Nephron progenitor cell (in vitro differentiated cells): ENCODE measurements around the gene HEMK1.

Experiments used
- DNase-seq: peaks from one replicate; pipeline ENCODE4 v3.0.0; 2021
- H3K27ac Mint-ChIP-seq: 2 replicates; pipeline ENCODE4 v1.8.0; 2021; ENCODE audit warnings: mild to moderate bottlenecking, moderate library complexity, mixed read lengths
- H3K27me3 Mint-ChIP-seq: 2 replicates; pipeline ENCODE4 v1.8.0; 2021; ENCODE audit warnings: mild to moderate bottlenecking, low read depth, mixed read lengths; ENCODE audit not compliant: poor library complexity
- H3K36me3 Mint-ChIP-seq: 2 replicates; pipeline ENCODE4 v1.8.0; 2021; ENCODE audit warnings: low read depth, mixed read lengths
- H3K4me1 Mint-ChIP-seq: 2 replicates; pipeline ENCODE4 v1.8.0; 2021; ENCODE audit warnings: mixed read lengths
- H3K4me3 Mint-ChIP-seq: 2 replicates; pipeline ENCODE4 v1.8.0; 2021; ENCODE audit warnings: mild to moderate bottlenecking, moderate library complexity, mixed read lengths
- H3K9me3 Mint-ChIP-seq: 2 replicates; pipeline ENCODE4 v1.8.0; 2021; ENCODE audit warnings: mild to moderate bottlenecking, moderate library complexity, mixed read lengths
- TF ChIP-seq, protein P1 (sequence below): fragments of 200-600 bp; sonication (generic); IDR thresholded peaks from 2 replicates; pipeline ENCODE4 v1.5.0; 2021; ENCODE audit warnings: antibody characterized with exemption

The HEMK1 gene

DNA sequence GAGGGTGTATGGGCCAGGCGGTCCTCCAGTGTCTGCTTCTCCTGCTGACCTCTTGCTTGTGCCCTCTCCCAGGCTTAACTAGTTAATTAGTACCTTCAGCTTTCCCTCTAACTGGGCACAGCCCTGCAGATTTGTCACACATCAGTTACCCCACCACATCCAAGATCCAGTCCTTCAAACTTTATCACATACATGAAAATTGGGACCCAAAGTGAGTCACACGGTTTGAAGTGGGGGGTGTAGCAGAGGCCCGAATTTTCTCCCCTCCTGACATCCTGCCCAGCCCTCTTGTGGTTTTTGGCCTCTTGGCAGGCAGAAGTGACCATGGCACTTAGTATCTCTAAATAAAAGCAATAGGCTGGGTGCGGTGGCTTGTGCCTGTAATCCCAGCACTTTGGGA is 51.5 kb downstream of the HEMK1 start:
- TF ChIP-seq, protein P1, sequence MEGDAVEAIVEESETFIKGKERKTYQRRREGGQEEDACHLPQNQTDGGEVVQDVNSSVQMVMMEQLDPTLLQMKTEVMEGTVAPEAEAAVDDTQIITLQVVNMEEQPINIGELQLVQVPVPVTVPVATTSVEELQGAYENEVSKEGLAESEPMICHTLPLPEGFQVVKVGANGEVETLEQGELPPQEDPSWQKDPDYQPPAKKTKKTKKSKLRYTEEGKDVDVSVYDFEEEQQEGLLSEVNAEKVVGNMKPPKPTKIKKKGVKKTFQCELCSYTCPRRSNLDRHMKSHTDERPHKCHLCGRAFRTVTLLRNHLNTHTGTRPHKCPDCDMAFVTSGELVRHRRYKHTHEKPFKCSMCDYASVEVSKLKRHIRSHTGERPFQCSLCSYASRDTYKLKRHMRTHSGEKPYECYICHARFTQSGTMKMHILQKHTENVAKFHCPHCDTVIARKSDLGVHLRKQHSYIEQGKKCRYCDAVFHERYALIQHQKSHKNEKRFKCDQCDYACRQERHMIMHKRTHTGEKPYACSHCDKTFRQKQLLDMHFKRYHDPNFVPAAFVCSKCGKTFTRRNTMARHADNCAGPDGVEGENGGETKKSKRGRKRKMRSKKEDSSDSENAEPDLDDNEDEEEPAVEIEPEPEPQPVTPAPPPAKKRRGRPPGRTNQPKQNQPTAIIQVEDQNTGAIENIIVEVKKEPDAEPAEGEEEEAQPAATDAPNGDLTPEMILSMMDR: no peak
- no peak overlapping the region for H3K4me3 Mint-ChIP-seq

DNA sequence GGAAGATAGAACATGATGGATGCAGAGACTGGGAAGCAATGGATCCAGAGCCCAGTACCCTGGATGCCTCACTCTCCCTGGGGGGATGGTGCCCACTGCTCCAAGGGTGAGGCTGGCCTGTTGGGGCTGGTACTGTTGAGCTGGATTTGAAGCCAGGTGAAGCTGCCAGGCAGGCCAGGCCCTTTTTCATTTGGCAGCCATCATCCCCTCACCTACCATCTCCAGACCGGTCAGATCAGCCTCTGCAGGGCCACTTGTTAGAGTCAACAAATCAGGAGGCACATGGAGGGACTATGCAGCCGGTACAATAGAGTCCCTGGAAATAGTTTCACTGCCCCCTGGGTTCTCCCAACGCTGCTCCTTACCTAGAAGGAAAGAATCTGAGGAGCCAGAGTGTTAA is 53.6 kb downstream of the HEMK1 start:
- no peak overlapping the region for H3K27ac Mint-ChIP-seq
- no peaks in the 10 kb centered on the region for H3K36me3 Mint-ChIP-seq
- H3K4me3 Mint-ChIP-seq: no peak overlapping the region
- TF ChIP-seq, protein P1: no peak
- H3K27me3 Mint-ChIP-seq: peaks cover 9% of the 10 kb centered on the region
- no peak for DNase-seq
- H3K9me3 Mint-ChIP-seq: no peaks in the 10 kb centered on the region
- peaks cover 29% of the 10 kb centered on the region for H3K4me1 Mint-ChIP-seq

More for the DNA sequence above, 51.5 kb downstream of the HEMK1 start:
- H3K36me3 Mint-ChIP-seq: no peaks in the 10 kb centered on the region
- peaks cover 6% of the 10 kb centered on the region for H3K27me3 Mint-ChIP-seq
- H3K9me3 Mint-ChIP-seq: no peaks in the 10 kb centered on the region
- H3K27ac Mint-ChIP-seq: no peak overlapping the region
- DNase-seq: no peak
- peaks cover 28% of the 10 kb centered on the region for H3K4me1 Mint-ChIP-seq

DNA sequence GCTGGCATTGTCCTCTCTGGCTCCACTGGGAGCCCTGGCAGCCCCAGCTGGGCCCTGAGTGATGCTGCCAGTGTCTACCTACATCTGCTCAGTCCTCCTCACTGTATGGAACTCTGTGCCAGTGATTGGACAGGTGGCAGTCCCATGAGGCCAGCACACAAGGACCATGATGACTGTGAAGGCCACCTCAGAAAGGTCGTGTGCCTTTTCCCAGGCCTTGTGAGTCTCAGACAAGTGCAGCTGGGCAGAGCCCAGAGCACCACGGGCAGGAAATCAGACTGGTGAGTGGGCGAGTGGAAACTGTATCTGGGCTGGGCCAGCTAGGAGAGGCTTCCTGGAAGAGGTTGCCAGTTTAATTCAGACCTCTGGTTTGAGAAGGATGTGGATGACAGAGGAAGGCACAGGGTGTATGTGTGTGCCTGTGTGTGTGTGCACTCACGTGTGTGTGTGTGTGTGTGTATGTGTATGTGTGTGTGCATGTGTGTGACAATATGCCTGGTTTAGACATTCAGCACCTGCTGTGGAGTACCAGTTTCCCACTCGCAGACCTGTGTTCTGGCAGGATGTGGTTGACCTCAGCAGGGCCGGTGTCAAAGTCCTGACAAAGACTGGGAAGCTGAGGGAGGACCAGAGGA is 54.6 kb downstream of the HEMK1 start:
- H3K9me3 Mint-ChIP-seq: no peaks in the 10 kb centered on the region
- no peaks in the 10 kb centered on the region for H3K36me3 Mint-ChIP-seq
- peaks cover 32% of the 10 kb centered on the region for H3K4me1 Mint-ChIP-seq
- peaks cover 9% of the 10 kb centered on the region for H3K27me3 Mint-ChIP-seq
- DNase-seq: no peak
- TF ChIP-seq, protein P1: no peak
- no peak overlapping the region for H3K4me3 Mint-ChIP-seq
- H3K27ac Mint-ChIP-seq: peak overlapping the region; percentile 10

DNA sequence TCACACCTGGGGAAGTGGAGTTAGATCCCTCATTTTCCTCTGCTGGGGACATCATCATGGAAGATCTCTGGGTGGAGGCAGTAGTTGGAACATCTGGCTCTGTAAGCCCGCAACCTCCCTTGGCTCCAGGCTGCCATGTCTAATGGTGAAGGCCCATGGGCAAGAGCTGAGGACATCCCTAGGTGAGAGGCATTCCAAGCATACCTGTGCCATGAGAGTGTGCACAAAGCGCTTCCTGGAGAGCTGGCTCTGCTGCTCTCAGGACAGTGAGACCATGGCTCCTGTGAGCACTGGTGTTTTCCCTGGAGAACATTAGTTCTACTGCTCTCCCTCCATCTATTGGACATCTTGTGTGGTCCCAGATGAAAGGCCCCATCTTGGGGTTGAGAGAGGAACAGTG is 55.3 kb downstream of the HEMK1 start:
- H3K36me3 Mint-ChIP-seq: no peaks in the 10 kb centered on the region
- no peak overlapping the region for H3K27ac Mint-ChIP-seq
- no peaks in the 10 kb centered on the region for H3K9me3 Mint-ChIP-seq
- no peak for DNase-seq
- TF ChIP-seq, protein P1: no peak
- H3K4me1 Mint-ChIP-seq: peaks cover 32% of the 10 kb centered on the region
- H3K27me3 Mint-ChIP-seq: peaks cover 9% of the 10 kb centered on the region
- no peak overlapping the region for H3K4me3 Mint-ChIP-seq

DNA sequence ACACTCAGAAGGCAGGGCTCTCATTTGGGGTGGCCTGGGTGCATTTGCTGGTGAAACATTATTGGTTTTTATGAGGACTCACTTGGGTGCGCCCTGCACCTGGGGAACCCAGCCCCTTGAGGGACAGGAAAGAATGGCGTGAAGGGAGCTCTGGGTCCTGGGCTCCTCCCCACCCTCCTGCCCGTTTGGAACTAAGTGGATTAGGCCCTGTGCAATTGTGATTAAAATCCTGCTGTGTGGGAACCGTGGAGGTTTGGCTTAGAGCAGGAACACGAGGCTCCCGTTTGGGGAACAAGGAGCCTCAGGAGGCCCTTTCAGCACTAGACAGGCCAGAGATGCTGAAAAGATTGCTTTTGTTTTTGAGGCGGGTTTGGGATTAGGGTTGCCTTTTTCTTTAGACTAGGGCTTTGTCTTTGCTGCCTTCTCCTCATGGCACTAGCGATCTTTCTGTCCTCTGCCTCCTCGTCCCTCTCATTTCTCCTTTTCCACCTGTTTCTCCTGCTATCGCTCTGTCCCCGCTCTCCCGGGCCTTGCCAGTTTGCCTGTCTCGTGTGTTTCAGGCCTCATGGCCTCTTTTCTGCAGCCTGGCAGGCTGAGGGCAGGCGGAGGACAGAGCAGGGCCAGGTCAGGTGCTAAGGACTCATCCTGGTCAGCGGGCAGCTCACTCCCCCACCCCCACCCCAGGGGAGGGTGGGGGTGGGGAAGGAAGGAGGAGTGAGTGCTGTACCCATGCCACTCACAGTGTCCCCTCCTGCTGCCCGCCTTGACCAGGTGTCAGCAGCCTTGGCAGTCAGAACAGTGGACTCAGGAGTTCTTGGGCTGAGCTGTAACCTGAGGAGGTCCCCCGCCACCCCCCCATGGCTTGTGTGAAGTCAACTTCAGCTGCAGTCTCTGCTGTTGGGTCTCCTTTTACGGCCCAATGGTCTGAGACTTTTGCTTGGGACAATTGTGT is 56.2 kb downstream of the HEMK1 start:
- Mint-ChIP-seq H3K9me3 (no peaks in the 10 kb centered on the region), H3K36me3 (no peaks in the 10 kb centered on the region), H3K4me1 (peaks cover 32% of the 10 kb centered on the region), H3K27me3 (peaks cover 9% of the 10 kb centered on the region), H3K27ac (peak overlapping the region; percentile 95), H3K4me3 (no peak overlapping the region)
- TF ChIP-seq, protein P1: no peak
- no peak for DNase-seq
